Endodermal cell (in vitro differentiated cells): ENCODE data around the gene ACTBL2. TPM values are rescaled to one million over a fixed set of nuclear protein-coding genes. Genes with fewer than 3 reads are reported as not detected.

ENCODE experiments used
- DNase-seq: peaks from one replicate; pipeline ENCODE4 v3.0.0-alpha.2; 2017
- H3K27ac ChIP-seq: 2 replicates; pipeline ENCODE4 v1.5.1; 2013; ENCODE audit warnings: mild to moderate bottlenecking, low read depth, low read length, moderate library complexity
- H3K27me3 ChIP-seq: 2 replicates; pipeline ENCODE4 v1.6.1; 2013; ENCODE audit warnings: mild to moderate bottlenecking, low read length, moderate library complexity; ENCODE audit not compliant: insufficient read depth, control insufficient read depth, poor library complexity, severe bottlenecking
- H3K36me3 ChIP-seq: 2 replicates; pipeline ENCODE4 v1.7.0; 2013; ENCODE audit warnings: mild to moderate bottlenecking, low read length, moderate library complexity; ENCODE audit not compliant: control insufficient read depth, insufficient read depth
- H3K4me1 ChIP-seq: one replicate; pipeline ENCODE4 v1.7.0; 2013; ENCODE audit warnings: low read length; ENCODE audit not compliant: control insufficient read depth, insufficient read depth
- H3K4me3 ChIP-seq: 2 replicates; pipeline ENCODE4 v1.5.1; 2013; ENCODE audit warnings: mild to moderate bottlenecking, low read length, moderate library complexity
- H3K9ac ChIP-seq: 2 replicates; pipeline ENCODE4 v1.6.1; 2013; ENCODE audit warnings: mild to moderate bottlenecking, low read length, moderate library complexity; ENCODE audit not compliant: poor library complexity, severe bottlenecking; ENCODE audit errors: extremely low read depth
- H3K9me3 ChIP-seq: 2 replicates; pipeline ENCODE4 v1.6.1; 2013; ENCODE audit warnings: mild to moderate bottlenecking, low read length, moderate library complexity; ENCODE audit not compliant: control insufficient read depth
- H3K27ac Mint-ChIP-seq: 2 replicates; pipeline ENCODE4 v1.8.0; 2020; ENCODE audit warnings: mixed read lengths
- H3K27me3 Mint-ChIP-seq: 2 replicates; pipeline ENCODE4 v1.8.0; 2021; ENCODE audit warnings: mild to moderate bottlenecking, mixed read lengths; ENCODE audit not compliant: insufficient read depth
- H3K36me3 Mint-ChIP-seq: 2 replicates; pipeline ENCODE4 v1.8.0; 2020; ENCODE audit warnings: low read depth, mixed read lengths
- H3K4me1 Mint-ChIP-seq: 2 replicates; pipeline ENCODE4 v1.8.0; 2020; ENCODE audit warnings: mixed read lengths
- H3K4me3 Mint-ChIP-seq: 2 replicates; pipeline ENCODE4 v1.8.0; 2020; ENCODE audit warnings: mild to moderate bottlenecking, moderate library complexity, mixed read lengths
- H3K9me3 Mint-ChIP-seq: 2 replicates; pipeline ENCODE4 v1.8.0; 2020; ENCODE audit warnings: mild to moderate bottlenecking, mixed read lengths
- WGBS, 2 experiments: methylation state at CpG; one replicate each; pipeline versions ENCODE4 v1.1.5 to v1.1.7; 2013; ENCODE audit warnings: missing lambda C conversion rate in 2 of 2, mixed read lengths in 1 of 2; ENCODE audit not compliant: insufficient coverage in 1 of 2, insufficient read length in 1 of 2; 5-methylcytosine and 5-hydroxymethylcytosine counted together
- total RNA-seq, 2 donors: library from RNA; stranded (reverse); fragmentation: NEBNext Ultra II Directional in 1 of 2; extraction: Animal tissue kit (Norgen Biotek cat#: 25700) in 1 of 2; gene quantifications; 2 replicates in 1 of 2; 3 replicates in 1 of 2; pipeline ENCODE4 v1.2.1, GENCODE V29; 2021
- TF ChIP-seq, protein P1 (sequence below): fragments of 200-600 bp; sonication (generic); conservative IDR thresholded peaks from 2 replicates; pipeline ENCODE4 v1.5.0; 2021; ENCODE audit warnings: antibody characterized with exemption, mild to moderate bottlenecking

ACTBL2 gene
- total RNA-seq, 2 donors from 2014 or later = not detected

DNA sequence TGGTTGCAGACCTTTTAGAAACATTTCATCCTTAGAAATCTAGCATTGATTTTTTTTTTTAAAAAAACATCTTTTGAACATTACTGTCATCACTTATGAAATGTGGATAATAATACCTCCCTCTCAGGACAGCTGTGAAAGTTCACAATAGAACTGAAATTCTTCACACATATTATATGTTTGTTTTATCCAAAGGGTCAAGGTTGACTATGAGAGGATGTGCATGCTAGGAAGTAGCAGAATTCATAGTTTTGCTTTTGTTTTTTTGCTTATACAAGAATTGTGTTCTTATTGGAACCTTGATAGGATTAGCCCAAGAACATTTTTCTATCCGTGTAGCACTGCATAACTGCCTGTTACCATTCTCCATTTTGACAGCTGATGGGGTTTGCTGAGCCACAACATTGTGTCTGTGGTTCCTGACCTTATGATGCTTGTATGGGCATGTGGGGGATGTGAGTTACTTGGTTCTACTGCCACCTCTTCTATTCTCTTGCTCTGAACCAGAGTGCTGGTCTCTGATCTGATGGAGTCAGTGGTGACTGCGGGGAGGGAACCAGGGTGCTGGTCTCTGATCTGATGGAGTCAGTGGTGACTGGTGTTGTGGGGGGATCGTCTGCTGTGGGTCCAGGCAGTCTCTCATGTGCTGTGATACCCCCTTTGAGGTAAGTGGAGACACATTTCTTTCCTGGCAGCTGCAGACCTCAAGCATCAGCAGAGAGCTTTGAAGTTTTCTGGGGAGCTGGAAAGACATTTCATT, 27.1 kb upstream of the ACTBL2 start:
- Histone ChIP-seq H3K9me3 (no peaks in the 10 kb centered on the region), H3K4me3 (no peak overlapping the region), H3K9ac (no peak overlapping the region), H3K36me3 (no peaks in the 10 kb centered on the region), H3K27ac (no peak overlapping the region), H3K4me1 (no peaks in the 10 kb centered on the region), H3K27me3 (peaks cover 21% of the 10 kb centered on the region)
- Mint-ChIP-seq H3K36me3 (no peaks in the 10 kb centered on the region), H3K4me3 (no peak overlapping the region), H3K27ac (no peak overlapping the region), H3K9me3 (no peaks in the 10 kb centered on the region), H3K27me3 (peaks cover 28% of the 10 kb centered on the region), H3K4me1 (peaks cover 2% of the 10 kb centered on the region)
- DNase-seq = no peak
- TF ChIP-seq, protein P1, sequence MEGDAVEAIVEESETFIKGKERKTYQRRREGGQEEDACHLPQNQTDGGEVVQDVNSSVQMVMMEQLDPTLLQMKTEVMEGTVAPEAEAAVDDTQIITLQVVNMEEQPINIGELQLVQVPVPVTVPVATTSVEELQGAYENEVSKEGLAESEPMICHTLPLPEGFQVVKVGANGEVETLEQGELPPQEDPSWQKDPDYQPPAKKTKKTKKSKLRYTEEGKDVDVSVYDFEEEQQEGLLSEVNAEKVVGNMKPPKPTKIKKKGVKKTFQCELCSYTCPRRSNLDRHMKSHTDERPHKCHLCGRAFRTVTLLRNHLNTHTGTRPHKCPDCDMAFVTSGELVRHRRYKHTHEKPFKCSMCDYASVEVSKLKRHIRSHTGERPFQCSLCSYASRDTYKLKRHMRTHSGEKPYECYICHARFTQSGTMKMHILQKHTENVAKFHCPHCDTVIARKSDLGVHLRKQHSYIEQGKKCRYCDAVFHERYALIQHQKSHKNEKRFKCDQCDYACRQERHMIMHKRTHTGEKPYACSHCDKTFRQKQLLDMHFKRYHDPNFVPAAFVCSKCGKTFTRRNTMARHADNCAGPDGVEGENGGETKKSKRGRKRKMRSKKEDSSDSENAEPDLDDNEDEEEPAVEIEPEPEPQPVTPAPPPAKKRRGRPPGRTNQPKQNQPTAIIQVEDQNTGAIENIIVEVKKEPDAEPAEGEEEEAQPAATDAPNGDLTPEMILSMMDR = no peak
- 88% methylated on average over 3 of the region's 3 CpGs; no CpG with 5 or more reads in 1 of the 2 experiments for WGBS, 2 experiments

DNA sequence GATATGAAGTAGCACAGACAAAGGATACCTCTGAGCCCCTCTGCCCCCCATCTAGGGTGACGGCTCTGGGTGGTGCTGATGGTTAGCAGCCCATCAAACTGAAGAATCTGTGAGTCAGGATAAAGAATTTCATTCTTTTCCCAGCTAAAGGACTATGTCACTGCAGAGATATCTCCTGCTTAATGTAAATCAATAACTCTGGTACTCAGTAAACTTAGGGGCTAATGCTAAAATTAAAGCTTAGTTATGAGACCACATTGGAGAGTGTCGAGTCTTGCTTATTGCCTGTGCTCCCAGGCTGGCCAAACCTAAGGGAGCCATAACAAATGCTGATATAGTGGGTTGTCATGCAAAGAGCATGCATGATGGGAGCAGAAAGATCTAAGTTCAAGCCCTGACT, 25.6 kb upstream of the ACTBL2 start:
- Mint-ChIP-seq H3K4me3 (no peak overlapping the region), H3K27ac (no peak overlapping the region), H3K27me3 (peaks cover 28% of the 10 kb centered on the region), H3K9me3 (no peaks in the 10 kb centered on the region), H3K4me1 (peaks cover 2% of the 10 kb centered on the region), H3K36me3 (no peaks in the 10 kb centered on the region)
- H3K27ac ChIP-seq = no peak overlapping the region
- H3K4me1 ChIP-seq = no peaks in the 10 kb centered on the region
- 87 to 100% methylated on average over 2 of the region's 2 CpGs for WGBS, 2 experiments
- H3K27me3 ChIP-seq = peaks cover 21% of the 10 kb centered on the region
- no peak overlapping the region for H3K9ac ChIP-seq
- no peak for DNase-seq
- H3K36me3 ChIP-seq = no peaks in the 10 kb centered on the region
- TF ChIP-seq, protein P1 = no peak
- H3K4me3 ChIP-seq = no peak overlapping the region
- no peaks in the 10 kb centered on the region for H3K9me3 ChIP-seq

DNA sequence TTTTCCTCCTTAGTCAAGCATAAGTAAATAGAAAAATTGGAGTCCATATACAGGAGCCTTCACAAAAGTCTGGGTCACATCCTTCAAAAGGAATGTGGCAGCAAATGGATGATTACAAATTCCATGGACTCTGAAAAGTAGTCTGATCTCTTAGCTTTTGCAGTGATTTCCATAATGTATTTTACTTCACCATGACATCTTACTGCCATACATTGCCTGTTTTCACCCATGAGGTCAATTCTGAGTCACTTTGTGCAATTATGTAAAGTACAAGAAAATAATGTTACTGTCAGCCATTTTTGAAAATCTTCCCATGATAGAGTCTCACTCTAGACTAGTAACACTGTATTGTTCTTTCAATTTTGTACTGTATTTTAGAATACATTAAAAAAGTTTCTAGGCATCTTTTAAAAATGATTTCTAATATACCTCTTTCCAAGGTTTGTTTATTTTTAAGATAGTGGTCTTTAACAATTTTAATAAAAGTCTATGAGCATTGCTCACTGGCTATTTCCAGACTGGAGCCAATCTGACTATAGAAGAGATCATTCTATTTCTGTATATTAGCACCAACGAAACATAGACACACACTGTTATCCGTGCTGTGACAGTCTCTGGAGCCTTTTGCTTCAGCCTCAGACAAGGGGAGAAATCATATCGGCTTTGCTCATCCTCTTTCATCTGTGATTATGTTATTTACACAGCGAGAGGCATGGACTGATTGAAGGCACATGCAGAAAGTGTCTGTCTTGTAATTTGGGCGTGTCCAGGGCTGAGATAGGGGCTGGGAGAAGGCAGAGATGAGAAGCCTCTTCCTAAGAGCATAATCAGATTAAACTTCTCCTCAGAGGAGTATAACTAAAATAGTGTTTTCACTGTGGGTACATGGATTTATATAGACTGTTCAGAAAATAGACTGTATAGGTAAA, 22.9 kb upstream of the ACTBL2 start:
- TF ChIP-seq, protein P1 = no peak
- H3K4me1 Mint-ChIP-seq = no peaks in the 10 kb centered on the region
- Histone ChIP-seq H3K9ac (no peak overlapping the region), H3K9me3 (no peaks in the 10 kb centered on the region), H3K27me3 (peaks cover 20% of the 10 kb centered on the region), H3K4me3 (no peak overlapping the region), H3K4me1 (no peaks in the 10 kb centered on the region), H3K36me3 (no peaks in the 10 kb centered on the region), H3K27ac (no peak overlapping the region)
- peaks cover 19% of the 10 kb centered on the region for H3K27me3 Mint-ChIP-seq
- 90 to 97% methylated on average over 4 to 5 of the region's 5 CpGs for WGBS, 2 experiments
- no peak overlapping the region for H3K4me3 Mint-ChIP-seq
- H3K9me3 Mint-ChIP-seq = no peaks in the 10 kb centered on the region
- no peaks in the 10 kb centered on the region for H3K36me3 Mint-ChIP-seq
- DNase-seq = no peak
- H3K27ac Mint-ChIP-seq = no peak overlapping the region
